Mesothelial cell of epicardium (in vitro differentiated cells): ENCODE results near the gene ACAD8. TPM values are rescaled to one million over a fixed set of nuclear protein-coding genes. Genes with fewer than 3 reads are reported as not detected.

ENCODE experiments used
- DNase-seq, 2 experiments: peaks; one replicate each; pipeline ENCODE4 v3.0.0; 2021; ENCODE audit warnings: low spot score in 2 of 2; ENCODE audit not compliant: unreplicated experiment in 2 of 2
- H3K27ac Mint-ChIP-seq: 2 replicates; pipeline ENCODE4 v1.8.0; 2021; ENCODE audit warnings: mixed read lengths
- H3K27me3 Mint-ChIP-seq: 2 replicates; pipeline ENCODE4 v1.8.0; 2021; ENCODE audit warnings: low read depth, mixed read lengths
- H3K36me3 Mint-ChIP-seq: 2 replicates; pipeline ENCODE4 v1.8.0; 2021; ENCODE audit warnings: mixed read lengths
- H3K4me1 Mint-ChIP-seq: 2 replicates; pipeline ENCODE4 v1.8.0; 2021; ENCODE audit warnings: mixed read lengths
- H3K4me3 Mint-ChIP-seq: 2 replicates; pipeline ENCODE4 v1.8.0; 2021; ENCODE audit warnings: mild to moderate bottlenecking, moderate library complexity, mixed read lengths
- H3K9me3 Mint-ChIP-seq: 2 replicates; pipeline ENCODE4 v1.8.0; 2021; ENCODE audit warnings: mixed read lengths
- total RNA-seq: library from RNA; stranded (reverse); gene quantifications from 3 replicates; pipeline ENCODE4 v1.2.1, GENCODE V29; 2021
- TF ChIP-seq, protein P1 (sequence below): fragments of 200-600 bp; sonication (generic); IDR thresholded peaks from one replicate; pipeline ENCODE4 v1.5.0; 2021; ENCODE audit warnings: antibody characterized with exemption; ENCODE audit not compliant: unreplicated experiment

ACAD8 gene
- total RNA-seq, result 23.1 to 24.4 TPM (median 23.1 TPM) in 3 replicates

DNA sequence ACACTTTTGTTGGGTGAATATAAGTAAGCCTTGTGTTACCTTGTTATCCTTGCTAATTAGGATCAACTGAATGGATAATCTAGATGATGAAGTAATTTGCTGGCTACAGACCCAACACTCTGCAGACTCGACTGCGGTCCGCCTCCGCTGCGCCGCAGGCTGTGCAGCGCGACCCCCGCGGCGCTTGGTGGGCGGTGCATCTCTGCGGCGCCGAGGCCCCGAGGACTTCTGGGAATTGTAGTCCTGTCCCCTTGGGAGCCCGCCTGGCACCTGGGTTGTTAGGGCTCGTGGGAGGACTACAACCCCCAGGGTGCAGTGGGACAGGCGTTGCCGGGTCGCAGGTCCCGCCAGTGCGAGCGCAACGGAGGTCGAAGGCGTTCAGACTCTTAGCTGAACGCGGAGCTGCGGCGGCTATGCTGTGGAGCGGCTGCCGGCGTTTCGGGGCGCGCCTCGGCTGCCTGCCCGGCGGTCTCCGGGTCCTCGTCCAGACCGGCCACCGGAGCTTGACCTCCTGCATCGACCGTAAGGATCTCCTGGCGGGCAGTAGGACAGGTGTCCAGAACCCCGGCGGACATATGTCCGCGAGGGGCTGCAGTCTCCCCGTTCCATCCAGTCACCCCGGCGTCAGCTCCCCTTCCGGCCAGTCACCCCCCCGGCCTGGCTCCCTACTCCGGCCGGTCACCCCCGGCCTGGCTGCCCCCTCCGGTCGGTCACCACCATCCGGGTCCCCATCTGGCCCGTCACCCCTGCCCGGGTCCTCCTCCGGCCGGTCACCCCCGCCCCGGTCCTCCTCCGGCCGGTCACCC, at the start of gene ACAD8, which contains the start of gene THYN1:
TSS of gene ACAD8 (plus strand) at position 381 of the 806 bp plus-strand sequence. CDS start at position 414, 33 bp downstream.
TSS of gene THYN1 (minus strand) at position 165 of the 806 bp plus-strand sequence. CDS start 470 bp downstream, outside the sequence.
- H3K4me3 Mint-ChIP-seq, result peak within 1 kb of the TSS; percentile 92
- DNase-seq, result peak; percentile 91 to 92

DNA sequence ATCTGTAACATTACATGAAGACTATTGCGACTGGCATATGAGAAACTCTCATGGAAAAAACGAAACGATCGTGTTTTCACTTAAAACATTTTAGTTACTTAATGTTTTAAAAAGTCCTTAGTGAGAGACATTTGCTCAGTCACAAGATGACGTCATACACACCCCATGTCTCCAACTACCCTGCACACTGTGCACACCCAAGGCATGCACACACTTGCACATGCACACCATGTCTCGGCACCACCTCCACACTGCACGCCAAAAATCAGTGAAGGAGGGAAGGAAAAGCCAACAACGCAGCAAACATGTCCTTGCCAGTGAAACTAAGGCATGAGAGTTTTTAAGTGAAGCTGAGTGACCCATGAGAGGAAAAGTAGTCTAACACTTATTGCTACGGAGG, 47.6 kb upstream of the ACAD8 start:
- Mint-ChIP-seq H3K36me3 (peaks cover 34% of the 10 kb centered on the region), H3K27me3 (no peaks in the 10 kb centered on the region), H3K27ac (no peak overlapping the region), H3K4me1 (no peaks in the 10 kb centered on the region), H3K4me3 (no peak overlapping the region), H3K9me3 (no peaks in the 10 kb centered on the region)
- TF ChIP-seq, protein P1, sequence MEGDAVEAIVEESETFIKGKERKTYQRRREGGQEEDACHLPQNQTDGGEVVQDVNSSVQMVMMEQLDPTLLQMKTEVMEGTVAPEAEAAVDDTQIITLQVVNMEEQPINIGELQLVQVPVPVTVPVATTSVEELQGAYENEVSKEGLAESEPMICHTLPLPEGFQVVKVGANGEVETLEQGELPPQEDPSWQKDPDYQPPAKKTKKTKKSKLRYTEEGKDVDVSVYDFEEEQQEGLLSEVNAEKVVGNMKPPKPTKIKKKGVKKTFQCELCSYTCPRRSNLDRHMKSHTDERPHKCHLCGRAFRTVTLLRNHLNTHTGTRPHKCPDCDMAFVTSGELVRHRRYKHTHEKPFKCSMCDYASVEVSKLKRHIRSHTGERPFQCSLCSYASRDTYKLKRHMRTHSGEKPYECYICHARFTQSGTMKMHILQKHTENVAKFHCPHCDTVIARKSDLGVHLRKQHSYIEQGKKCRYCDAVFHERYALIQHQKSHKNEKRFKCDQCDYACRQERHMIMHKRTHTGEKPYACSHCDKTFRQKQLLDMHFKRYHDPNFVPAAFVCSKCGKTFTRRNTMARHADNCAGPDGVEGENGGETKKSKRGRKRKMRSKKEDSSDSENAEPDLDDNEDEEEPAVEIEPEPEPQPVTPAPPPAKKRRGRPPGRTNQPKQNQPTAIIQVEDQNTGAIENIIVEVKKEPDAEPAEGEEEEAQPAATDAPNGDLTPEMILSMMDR, result no peak
- no peak for DNase-seq

More for the DNA sequence above, at the start of gene ACAD8, which contains the start of gene THYN1:
- no peaks in the 10 kb centered on the region for H3K27me3 Mint-ChIP-seq
- TF ChIP-seq, protein P1, result no peak
- peaks cover 8% of the 10 kb centered on the region for H3K36me3 Mint-ChIP-seq
- peak within 1 kb of the TSS; percentile 18 for H3K27ac Mint-ChIP-seq
- H3K9me3 Mint-ChIP-seq, result no peaks in the 10 kb centered on the region
- H3K4me1 Mint-ChIP-seq, result peaks cover 19% of the 10 kb centered on the region

GRCh38 chr11:134206185-134206584, 47.2 kb upstream of the ACAD8 start:
- DNase-seq, result no peak
- Mint-ChIP-seq H3K9me3 (no peaks in the 10 kb centered on the region), H3K4me3 (no peak overlapping the region), H3K27me3 (no peaks in the 10 kb centered on the region), H3K27ac (no peak overlapping the region), H3K4me1 (no peaks in the 10 kb centered on the region), H3K36me3 (peaks cover 32% of the 10 kb centered on the region)
- TF ChIP-seq, protein P1, result no peak

DNA sequence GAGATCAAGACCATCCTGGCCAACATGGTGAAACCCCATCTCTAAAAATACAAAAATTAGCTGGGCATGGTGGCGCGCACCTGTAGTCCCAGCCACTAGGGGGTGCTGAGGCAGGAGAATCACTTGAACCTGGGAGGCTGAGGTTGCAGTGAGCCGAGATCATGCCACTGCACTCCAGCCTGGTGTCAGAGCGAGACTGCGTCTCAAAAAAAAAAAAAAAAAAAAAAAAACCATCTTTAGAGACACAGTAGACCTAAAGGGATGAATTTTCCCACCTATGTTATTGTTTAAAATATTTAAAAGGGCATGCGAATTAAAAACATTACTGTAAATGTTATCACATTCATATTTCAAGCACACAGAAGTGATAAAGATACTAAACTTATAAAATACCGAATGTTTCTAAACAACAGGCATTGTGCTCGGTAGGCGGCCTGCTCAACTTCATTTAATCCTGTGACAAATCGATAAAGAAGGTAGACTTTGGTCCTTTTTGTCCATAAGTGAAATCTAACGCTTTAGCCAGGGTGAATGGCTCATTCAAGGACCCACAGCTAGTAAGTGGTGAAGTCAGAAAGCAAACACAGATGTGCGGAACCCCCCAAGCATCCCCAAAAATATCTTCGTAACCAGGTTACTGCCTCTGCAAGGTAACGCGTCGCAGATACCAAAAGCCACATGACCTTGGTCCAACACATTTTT, 45.7 kb upstream of the ACAD8 start:
- Mint-ChIP-seq H3K4me3 (no peak overlapping the region), H3K27ac (no peak overlapping the region), H3K36me3 (peaks cover 30% of the 10 kb centered on the region), H3K9me3 (no peaks in the 10 kb centered on the region), H3K27me3 (no peaks in the 10 kb centered on the region), H3K4me1 (no peaks in the 10 kb centered on the region)
- TF ChIP-seq, protein P1, result peak; percentile 83
- peak in 1 of 2 experiments; percentile 55 for DNase-seq

DNA sequence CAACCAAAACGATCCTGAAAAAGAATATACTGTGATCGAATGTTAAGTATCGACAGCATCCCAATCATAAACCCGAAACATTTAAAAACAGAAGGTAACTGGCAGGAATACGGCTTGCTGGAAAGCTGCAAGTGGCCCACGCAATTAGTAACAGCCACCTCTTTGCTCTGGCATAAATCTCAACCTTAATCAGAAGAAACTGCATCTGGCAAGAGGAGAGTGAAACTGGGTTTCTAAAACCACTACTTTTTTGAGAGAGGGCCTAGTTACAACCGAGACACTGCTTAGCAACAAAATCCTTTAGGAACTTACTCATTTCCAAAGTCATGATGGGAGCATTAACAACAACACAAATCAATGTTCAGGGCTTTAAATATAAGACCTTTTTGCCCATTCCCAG, 37.5 kb upstream of the ACAD8 start:
- no peaks in the 10 kb centered on the region for H3K27me3 Mint-ChIP-seq
- H3K4me1 Mint-ChIP-seq, result no peaks in the 10 kb centered on the region
- no peak for DNase-seq
- peaks cover 31% of the 10 kb centered on the region for H3K36me3 Mint-ChIP-seq
- no peaks in the 10 kb centered on the region for H3K9me3 Mint-ChIP-seq
- TF ChIP-seq, protein P1, result no peak
- H3K4me3 Mint-ChIP-seq, result no peak overlapping the region
- no peak overlapping the region for H3K27ac Mint-ChIP-seq
